Measurements from ENCODE around the gene XRCC3.
"Not testable (repeated sequence)": the region's sequence is repeated elsewhere in the genome, so short reads cannot be mapped to it uniquely, and the experiment has no call there.

Gene XRCC3

GRCh38 chr14:103693515-103693914 lies 21.7 kb downstream of the XRCC3 start:
- Histone ChIP-seq H3K4me3 (ENCODE audit: low read length) (no peak overlapping the region), H3K79me1 (ENCODE audit: low read length) (peaks cover 5% of the 10 kb centered on the region), H2BK5ac (ENCODE audit: low read length) (no peak overlapping the region), H3K9ac (ENCODE audit: low read length) (no peak overlapping the region), H3K4me1 (ENCODE audit: control insufficient read depth, low read depth, low read length) (no peaks in the 10 kb centered on the region), H3K79me2 (ENCODE audit: control insufficient read depth, insufficient read depth, low read length) (no peaks in the 10 kb centered on the region), H3K18ac (ENCODE audit: low read length) (no peak overlapping the region), H3K4me2 (ENCODE audit: low read length) (no peak overlapping the region), H4K8ac (ENCODE audit: low read depth, low read length) (no peak overlapping the region), H2BK120ac (ENCODE audit: low read depth, low read length) (no peak overlapping the region), H3K4ac (ENCODE audit: low read depth, low read length) (no peak overlapping the region), H2BK15ac (replicated peaks; ENCODE audit: low read depth) (no peak overlapping the region), H3K56ac (ENCODE audit: low read length) (no peak overlapping the region), H3K36me3 (ENCODE audit: control insufficient read depth, insufficient read depth, low read length) (peaks cover 3% of the 10 kb centered on the region), H2AK5ac (ENCODE audit: low read length) (no peak overlapping the region), H3K23ac (ENCODE audit: low read length) (no peak overlapping the region), H3K27me3 (ENCODE audit: insufficient read depth, low read length, poor library complexity) (no peaks in the 10 kb centered on the region), H3K27ac (ENCODE audit: low read depth, low read length) (no peak overlapping the region), H4K5ac (ENCODE audit: low read length) (no peak overlapping the region)
- no CpG with 5 or more reads among the region's 22 CpGs for WGBS (ENCODE audit: extremely low coverage, insufficient coverage, low lambda C conversion rate)
- no peak for DNase-seq

GRCh38 chr14:103692871-103693270 lies 22.4 kb downstream of the XRCC3 start:
- Histone ChIP-seq H2BK5ac (ENCODE audit: low read length) (no peak overlapping the region), H3K4ac (ENCODE audit: low read depth, low read length) (no peak overlapping the region), H4K5ac (ENCODE audit: low read length) (no peak overlapping the region), H2BK15ac (replicated peaks; ENCODE audit: low read depth) (no peak overlapping the region), H3K79me2 (ENCODE audit: control insufficient read depth, insufficient read depth, low read length) (no peaks in the 10 kb centered on the region), H3K4me2 (ENCODE audit: low read length) (no peak overlapping the region), H3K4me1 (ENCODE audit: control insufficient read depth, low read depth, low read length) (no peaks in the 10 kb centered on the region), H3K36me3 (ENCODE audit: control insufficient read depth, insufficient read depth, low read length) (peaks cover 3% of the 10 kb centered on the region), H3K23ac (ENCODE audit: low read length) (no peak overlapping the region), H3K56ac (ENCODE audit: low read length) (no peak overlapping the region), H3K79me1 (ENCODE audit: low read length) (peaks cover 5% of the 10 kb centered on the region), H3K18ac (ENCODE audit: low read length) (no peak overlapping the region), H3K27me3 (ENCODE audit: insufficient read depth, low read length, poor library complexity) (no peaks in the 10 kb centered on the region), H3K9ac (ENCODE audit: low read length) (no peak overlapping the region), H3K27ac (ENCODE audit: low read depth, low read length) (no peak overlapping the region), H3K4me3 (ENCODE audit: low read length) (no peak overlapping the region), H2BK120ac (ENCODE audit: low read depth, low read length) (no peak overlapping the region), H4K8ac (ENCODE audit: low read depth, low read length) (no peak overlapping the region), H2AK5ac (ENCODE audit: low read length) (no peak overlapping the region)
- WGBS (ENCODE audit: extremely low coverage, insufficient coverage, low lambda C conversion rate) = no CpG with 5 or more reads among the region's 12 CpGs
- DNase-seq = no peak

GRCh38 chr14:103692159-103692558 lies 23.1 kb downstream of the XRCC3 start:
- H3K56ac ChIP-seq (ENCODE audit: low read length) = no peak overlapping the region
- no peak overlapping the region for H3K18ac ChIP-seq (ENCODE audit: low read length)
- H3K4me1 ChIP-seq (ENCODE audit: control insufficient read depth, low read depth, low read length) = no peaks in the 10 kb centered on the region
- no peak overlapping the region for H3K4me3 ChIP-seq (ENCODE audit: low read length)
- no peak overlapping the region for H2BK120ac ChIP-seq (ENCODE audit: low read depth, low read length)
- no peak overlapping the region for H4K8ac ChIP-seq (ENCODE audit: low read depth, low read length)
- no peak overlapping the region for H4K5ac ChIP-seq (ENCODE audit: low read length)
- no peak overlapping the region for H3K9ac ChIP-seq (ENCODE audit: low read length)
- no peak overlapping the region for H2BK15ac ChIP-seq (replicated peaks; ENCODE audit: low read depth)
- DNase-seq = no peak
- WGBS (ENCODE audit: extremely low coverage, insufficient coverage, low lambda C conversion rate) = no CpG with 5 or more reads among the region's 17 CpGs
- no peaks in the 10 kb centered on the region for H3K27me3 ChIP-seq (ENCODE audit: insufficient read depth, low read length, poor library complexity)
- no peak overlapping the region for H3K4me2 ChIP-seq (ENCODE audit: low read length)
- H3K79me2 ChIP-seq (ENCODE audit: control insufficient read depth, insufficient read depth, low read length) = no peaks in the 10 kb centered on the region
- H3K4ac ChIP-seq (ENCODE audit: low read depth, low read length) = no peak overlapping the region
- no peak overlapping the region for H2BK5ac ChIP-seq (ENCODE audit: low read length)
- no peak overlapping the region for H3K23ac ChIP-seq (ENCODE audit: low read length)
- H3K36me3 ChIP-seq (ENCODE audit: control insufficient read depth, insufficient read depth, low read length) = peaks cover 3% of the 10 kb centered on the region
- H2AK5ac ChIP-seq (ENCODE audit: low read length) = no peak overlapping the region
- H3K79me1 ChIP-seq (ENCODE audit: low read length) = peaks cover 5% of the 10 kb centered on the region
- H3K27ac ChIP-seq (ENCODE audit: low read depth, low read length) = no peak overlapping the region

- WGBS (ENCODE audit: extremely low coverage, insufficient coverage, low lambda C conversion rate) = no CpG with 5 or more reads among the region's 5 CpGs
- DNase-seq; H3K4me1 ChIP-seq (ENCODE audit: control insufficient read depth, low read depth, low read length); H3K18ac ChIP-seq (ENCODE audit: low read length); H3K23ac ChIP-seq (ENCODE audit: low read length); H3K27ac ChIP-seq (ENCODE audit: low read depth, low read length); H3K36me3 ChIP-seq (ENCODE audit: control insufficient read depth, insufficient read depth, low read length); H3K56ac ChIP-seq (ENCODE audit: low read length); H2BK120ac ChIP-seq (ENCODE audit: low read depth, low read length); H2AK5ac ChIP-seq (ENCODE audit: low read length); H3K79me1 ChIP-seq (ENCODE audit: low read length); H4K5ac ChIP-seq (ENCODE audit: low read length); H3K27me3 ChIP-seq (ENCODE audit: insufficient read depth, low read length, poor library complexity); H3K4ac ChIP-seq (ENCODE audit: low read depth, low read length); H2BK15ac ChIP-seq (replicated peaks; ENCODE audit: low read depth); H3K79me2 ChIP-seq (ENCODE audit: control insufficient read depth, insufficient read depth, low read length); H3K4me2 ChIP-seq (ENCODE audit: low read length); H4K8ac ChIP-seq (ENCODE audit: low read depth, low read length); H2BK5ac ChIP-seq (ENCODE audit: low read length); H3K4me3 ChIP-seq (ENCODE audit: low read length); H3K9ac ChIP-seq (ENCODE audit: low read length): not testable (repeated sequence)
Measured at GRCh38 chr14:103691655-103692054, 23.6 kb downstream of the XRCC3 start.

- no peak overlapping the region for H3K4me3 ChIP-seq (ENCODE audit: low read length)
- H2BK15ac ChIP-seq (replicated peaks; ENCODE audit: low read depth) = no peak overlapping the region
- H3K4ac ChIP-seq (ENCODE audit: low read depth, low read length) = no peak overlapping the region
- no peak overlapping the region for H3K23ac ChIP-seq (ENCODE audit: low read length)
- H2BK5ac ChIP-seq (ENCODE audit: low read length) = no peak overlapping the region
- H2AK5ac ChIP-seq (ENCODE audit: low read length) = no peak overlapping the region
- peaks cover 5% of the 10 kb centered on the region for H3K36me3 ChIP-seq (ENCODE audit: control insufficient read depth, insufficient read depth, low read length)
- H3K79me1 ChIP-seq (ENCODE audit: low read length) = peaks cover 5% of the 10 kb centered on the region
- H3K4me2 ChIP-seq (ENCODE audit: low read length) = no peak overlapping the region
- DNase-seq = no peak
- no peaks in the 10 kb centered on the region for H3K79me2 ChIP-seq (ENCODE audit: control insufficient read depth, insufficient read depth, low read length)
- H3K56ac ChIP-seq (ENCODE audit: low read length) = no peak overlapping the region
- H4K5ac ChIP-seq (ENCODE audit: low read length) = no peak overlapping the region
- no peak overlapping the region for H4K8ac ChIP-seq (ENCODE audit: low read depth, low read length)
- WGBS (ENCODE audit: extremely low coverage, insufficient coverage, low lambda C conversion rate) = no CpG with 5 or more reads among the region's 8 CpGs
- no peaks in the 10 kb centered on the region for H3K4me1 ChIP-seq (ENCODE audit: control insufficient read depth, low read depth, low read length)
- no peak overlapping the region for H3K27ac ChIP-seq (ENCODE audit: low read depth, low read length)
- H2BK120ac ChIP-seq (ENCODE audit: low read depth, low read length) = no peak overlapping the region
- no peak overlapping the region for H3K9ac ChIP-seq (ENCODE audit: low read length)
- no peak overlapping the region for H3K18ac ChIP-seq (ENCODE audit: low read length)
- H3K27me3 ChIP-seq (ENCODE audit: insufficient read depth, low read length, poor library complexity) = no peaks in the 10 kb centered on the region
Measured at GRCh38 chr14:103690332-103690731, 24.9 kb downstream of the XRCC3 start.

All from mesendoderm (in vitro differentiated cells).